Measurements from ENCODE around the gene EPHB1.

The EPHB1 gene

DNA sequence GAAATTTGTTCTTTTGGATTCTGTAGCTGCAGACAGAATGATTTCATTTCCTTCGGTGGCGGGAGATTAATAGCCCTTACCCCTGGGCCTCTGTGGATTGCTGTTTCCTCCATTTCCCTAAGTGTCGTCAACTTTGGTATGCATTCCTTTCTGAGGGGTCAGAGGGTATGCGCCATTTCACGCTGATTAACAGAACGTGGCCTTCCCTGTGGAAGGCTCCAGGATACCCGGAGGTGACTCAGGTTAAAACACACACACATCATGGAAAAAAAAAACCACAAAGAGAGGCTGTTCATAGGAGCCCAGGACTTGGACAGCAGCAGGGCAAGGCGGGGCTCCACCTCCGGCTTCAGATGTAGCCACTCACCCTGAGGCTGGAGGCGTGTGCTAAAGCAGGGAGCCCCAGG, 51.9 kb downstream of the EPHB1 start:
- no peak for DNase-seq (ENCODE audit: extremely low read depth in 1 of 2, low read depth in 1 of 2)

DNA sequence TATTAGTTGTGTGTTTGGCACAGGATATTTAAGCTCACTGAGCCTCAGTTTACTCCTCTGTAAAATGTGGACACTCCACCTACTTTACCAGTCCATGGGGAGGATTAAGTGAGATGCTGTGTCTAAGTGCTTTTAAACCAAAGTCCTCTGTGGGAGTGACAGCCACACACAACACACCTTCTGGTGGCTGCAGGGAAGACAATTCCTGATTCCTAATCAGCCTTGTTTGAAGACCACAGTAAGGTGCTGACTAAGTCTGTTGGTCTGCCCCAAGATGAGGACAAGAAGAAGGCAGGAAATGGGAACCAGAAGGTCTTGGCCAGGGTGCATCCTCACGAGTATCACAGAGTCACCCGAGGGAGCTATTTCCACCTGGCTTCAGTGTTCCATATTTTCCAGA, 52.3 kb downstream of the EPHB1 start:
- no peak for DNase-seq (ENCODE audit: extremely low read depth in 1 of 2, low read depth in 1 of 2)

DNA sequence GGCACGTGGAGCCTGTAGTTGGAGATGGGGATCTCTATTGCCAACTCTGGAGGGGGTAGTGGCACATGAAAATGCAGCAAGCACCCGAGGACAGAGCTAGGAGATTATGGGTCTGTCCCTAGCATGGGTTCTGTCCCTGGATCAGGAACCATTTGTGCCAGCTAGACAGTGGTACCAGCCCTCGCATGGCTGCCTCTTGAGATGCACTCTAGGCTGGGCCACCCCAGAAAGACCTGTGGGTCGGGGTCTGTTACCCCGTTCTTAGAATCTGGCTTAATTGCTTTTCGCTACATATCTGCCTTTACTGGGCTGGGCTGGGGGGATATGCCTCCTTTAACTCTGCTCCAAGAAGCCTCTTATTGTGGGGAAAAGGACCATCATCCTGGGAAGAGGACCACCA, 54.5 kb downstream of the EPHB1 start:
- no peak for DNase-seq (ENCODE audit: extremely low read depth in 1 of 2, low read depth in 1 of 2)

DNA sequence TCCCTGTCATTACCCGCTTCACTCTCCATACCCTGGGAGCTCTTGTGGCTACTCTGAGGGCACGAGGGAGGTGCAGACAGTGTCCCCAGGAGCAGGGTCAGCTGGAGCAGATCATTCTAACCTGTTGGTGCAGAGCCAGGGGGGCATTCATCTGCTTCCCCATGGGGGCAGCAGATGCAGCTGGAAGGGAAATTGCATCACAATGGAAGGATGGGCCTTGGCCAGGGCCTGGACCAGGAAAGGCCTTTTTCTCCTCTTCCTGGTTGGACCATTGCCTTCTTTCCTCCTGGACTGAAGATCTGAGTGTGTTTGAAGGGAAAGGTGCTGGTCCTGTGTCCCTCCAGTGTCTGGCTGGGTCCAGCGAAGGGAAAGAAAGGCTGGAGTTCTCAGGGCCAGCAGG, 55.7 kb downstream of the EPHB1 start:
- no peak for DNase-seq (ENCODE audit: extremely low read depth in 1 of 2, low read depth in 1 of 2)

DNA sequence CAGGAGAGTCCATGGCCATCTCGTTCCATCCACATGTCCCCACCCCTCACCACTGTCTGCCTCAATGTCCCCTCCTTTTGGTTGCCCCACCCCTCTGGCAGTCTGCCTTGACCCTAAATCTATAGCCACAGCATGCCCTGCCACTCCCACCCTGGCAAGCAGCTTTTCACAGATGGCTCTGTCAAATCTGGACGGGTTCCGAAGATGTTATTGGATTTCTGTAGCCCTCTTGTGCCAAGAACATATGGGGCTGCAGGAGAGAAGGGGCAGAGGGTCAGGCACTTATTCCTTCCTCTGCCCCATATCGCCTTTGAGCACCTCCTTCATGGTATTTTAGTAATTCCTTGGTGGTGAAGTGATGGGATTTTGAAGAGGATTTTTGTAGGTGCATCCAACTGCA, 57.1 kb downstream of the EPHB1 start:
- no peak for DNase-seq (ENCODE audit: extremely low read depth in 1 of 2, low read depth in 1 of 2)

DNA sequence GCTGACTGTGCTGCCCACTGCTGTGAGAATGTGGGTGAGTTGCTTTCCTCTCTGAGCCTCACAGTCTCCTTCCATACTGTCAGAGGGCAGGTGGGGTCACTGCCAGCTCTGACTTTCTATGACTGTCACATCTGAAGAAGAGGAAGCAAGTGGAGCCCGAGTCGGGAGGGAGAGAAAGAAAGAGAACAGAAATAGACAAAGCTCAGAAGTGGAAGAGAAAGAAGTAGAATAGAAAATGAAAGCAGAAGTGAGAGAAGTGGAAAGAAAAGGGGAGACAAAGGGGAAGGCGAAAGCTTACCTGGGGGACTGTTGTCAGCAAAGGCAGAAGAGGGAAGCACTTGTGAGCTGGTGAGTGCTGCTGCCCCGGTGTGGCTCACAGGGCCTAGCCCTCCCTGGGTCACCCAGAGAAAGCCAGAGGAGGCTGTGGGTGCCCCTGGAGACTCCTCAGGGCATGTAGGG, 57.9 kb downstream of the EPHB1 start:
- no peak for DNase-seq (ENCODE audit: extremely low read depth in 1 of 2, low read depth in 1 of 2)

DNA sequence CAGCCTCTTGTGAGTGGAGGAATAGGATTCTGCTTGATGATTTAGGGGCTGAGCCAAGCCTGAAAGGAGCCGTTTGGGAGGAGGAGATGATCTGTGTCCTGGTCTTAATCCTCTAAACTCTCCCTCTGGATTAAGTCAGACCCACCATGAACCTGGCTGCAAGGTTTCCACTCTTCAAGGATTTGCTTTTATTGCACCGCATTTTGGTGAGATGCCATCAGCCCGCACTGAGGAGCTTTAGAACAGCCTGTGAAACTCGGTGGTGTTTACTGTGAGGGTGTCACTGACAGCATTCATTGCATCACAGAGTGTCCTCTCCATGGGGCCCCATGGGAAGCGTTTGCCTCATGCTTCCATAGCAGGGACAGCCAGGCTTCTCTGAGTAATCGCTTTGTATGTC, 59.2 kb downstream of the EPHB1 start:
- no peak for DNase-seq (ENCODE audit: extremely low read depth in 1 of 2, low read depth in 1 of 2)

DNA sequence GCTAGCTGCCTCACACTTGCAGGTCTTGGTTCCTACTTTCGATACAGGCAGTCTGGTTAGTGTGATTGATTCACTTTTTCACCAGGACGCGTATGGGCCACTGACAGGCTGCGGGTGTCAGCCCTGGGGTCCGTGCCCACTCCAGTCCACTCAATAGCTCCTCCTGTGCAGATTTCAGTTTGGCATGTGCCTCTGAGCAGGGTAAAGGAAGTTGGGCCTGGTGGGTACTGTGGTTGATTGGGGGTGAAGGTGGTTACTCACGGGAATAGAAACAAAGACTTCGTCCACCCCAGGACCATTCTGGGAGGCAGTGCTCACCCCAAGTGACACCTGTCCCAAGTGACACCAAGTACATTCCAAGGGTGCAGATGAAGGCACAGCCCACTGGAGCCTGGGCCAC, 62.3 kb downstream of the EPHB1 start:
- no peak for DNase-seq (ENCODE audit: extremely low read depth in 1 of 2, low read depth in 1 of 2)

DNA sequence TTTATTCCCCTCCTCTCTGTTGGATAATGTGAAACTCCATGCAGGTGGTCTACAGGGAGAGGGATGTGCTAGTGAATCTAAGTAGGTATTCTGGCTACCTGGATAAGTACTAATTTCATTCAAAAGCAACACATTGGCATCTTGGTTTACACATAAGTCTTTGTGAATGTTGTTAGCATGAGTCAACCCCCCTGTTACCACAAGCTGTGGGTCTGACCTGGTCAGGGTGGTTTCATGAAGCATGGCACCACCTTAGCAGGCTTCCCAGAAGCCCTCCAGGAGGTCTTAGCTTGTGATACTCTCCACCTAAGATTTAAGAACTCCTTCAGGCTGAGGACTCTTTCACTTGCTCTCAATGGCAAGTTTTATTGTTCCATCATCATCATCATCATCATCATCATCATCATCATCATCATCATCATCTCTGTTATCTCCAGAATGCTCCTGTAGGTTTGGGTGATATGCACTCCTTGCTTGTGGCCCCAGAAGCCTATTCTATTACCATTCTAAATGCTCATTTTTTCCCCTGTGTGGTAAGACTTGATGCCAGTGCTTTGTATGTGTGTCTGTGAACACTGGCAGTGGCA, 62.8 kb downstream of the EPHB1 start:
- DNase-seq (ENCODE audit: extremely low read depth in 1 of 2, low read depth in 1 of 2), result no peak

DNA sequence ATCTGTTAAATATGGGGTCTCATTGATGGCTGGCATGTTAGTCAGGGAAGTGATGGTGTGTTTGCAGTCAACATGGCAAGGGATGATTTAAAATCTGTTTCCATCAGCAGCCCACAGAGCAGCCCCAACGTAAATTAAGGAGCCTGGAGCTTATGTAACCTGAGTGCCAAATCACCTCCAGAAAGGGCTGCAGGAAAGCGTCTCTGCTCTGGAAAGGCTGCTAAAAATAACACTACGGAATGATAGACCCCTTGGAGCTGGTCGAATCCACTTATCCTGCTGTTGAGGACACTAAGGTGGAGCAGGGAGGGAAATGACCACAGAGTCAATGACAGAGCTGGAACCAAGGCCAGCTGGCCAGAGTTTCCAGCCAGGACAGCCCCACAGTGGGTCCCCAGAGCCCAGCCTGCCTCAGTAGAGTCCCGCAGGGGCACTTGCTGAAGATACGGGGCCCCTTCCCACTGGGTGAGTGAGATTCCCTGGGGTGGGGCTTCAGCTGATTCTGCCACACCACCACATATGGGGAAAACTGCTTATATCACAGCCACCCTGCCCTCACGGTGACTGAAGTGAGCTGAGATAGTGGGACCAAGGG, 63.5 kb downstream of the EPHB1 start:
- DNase-seq (ENCODE audit: extremely low read depth in 1 of 2, low read depth in 1 of 2), result no peak

DNA sequence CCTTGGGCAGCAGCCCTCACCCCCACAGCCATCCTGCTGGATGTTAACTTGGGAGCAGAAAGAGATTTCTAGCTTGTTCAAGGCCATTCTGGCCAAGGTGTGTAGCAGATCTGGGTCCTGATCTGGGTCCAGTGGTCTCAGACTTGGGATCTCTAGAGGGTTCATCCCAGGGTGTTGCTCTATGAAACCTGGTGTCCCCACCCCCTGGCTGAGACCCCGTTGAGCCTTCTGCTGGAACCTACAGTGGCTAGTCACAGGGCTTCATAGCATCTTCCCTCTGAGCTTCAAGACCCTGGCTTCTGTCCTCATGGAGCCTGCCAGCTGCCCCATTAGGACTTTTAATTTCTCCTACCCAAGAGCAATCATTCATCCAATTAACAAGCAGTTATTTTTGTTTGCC, 64.3 kb downstream of the EPHB1 start:
- DNase-seq (ENCODE audit: extremely low read depth in 1 of 2, low read depth in 1 of 2), result no peak

DNA sequence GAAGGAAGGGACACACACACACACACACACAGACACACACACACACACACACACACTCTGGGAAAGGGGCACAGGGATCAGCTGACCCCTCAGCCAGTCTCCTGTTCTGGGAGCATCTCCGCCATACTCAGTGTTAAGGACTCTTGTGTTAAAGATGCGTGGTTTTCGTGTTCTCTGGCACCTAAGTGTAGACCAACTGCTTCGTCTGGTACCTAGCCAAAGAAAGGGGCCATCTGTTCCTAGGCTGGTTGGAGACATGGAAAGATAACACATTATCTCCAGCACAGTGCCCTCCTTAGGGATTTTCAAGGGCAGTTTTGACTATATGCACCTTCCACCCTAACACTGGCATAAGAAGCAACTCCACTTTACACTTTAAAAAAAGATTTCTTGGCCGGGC, 65.1 kb downstream of the EPHB1 start:
- DNase-seq (ENCODE audit: extremely low read depth in 1 of 2, low read depth in 1 of 2), result no peak

DNA sequence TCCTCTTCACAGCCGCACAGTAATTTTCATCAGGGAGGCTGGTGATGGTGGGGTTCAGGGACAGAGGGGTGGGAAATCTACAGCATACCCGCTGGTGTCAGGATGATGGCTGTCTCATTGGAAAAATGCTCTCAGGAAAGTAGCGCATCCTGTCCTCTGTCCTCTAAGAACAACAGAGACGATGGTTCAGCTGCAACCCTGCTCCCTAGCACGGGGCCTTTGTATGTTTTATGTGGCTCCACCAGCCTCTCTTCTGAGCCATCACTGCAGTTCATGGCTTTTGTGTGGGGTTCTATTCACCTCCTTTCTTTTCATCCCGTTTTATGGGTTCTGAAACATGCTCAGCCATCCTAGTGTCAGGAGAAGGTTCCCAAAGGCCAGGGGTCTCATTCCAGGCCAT, 68.9 kb downstream of the EPHB1 start:
- no peak for DNase-seq (ENCODE audit: extremely low read depth in 1 of 2, low read depth in 1 of 2)

DNA sequence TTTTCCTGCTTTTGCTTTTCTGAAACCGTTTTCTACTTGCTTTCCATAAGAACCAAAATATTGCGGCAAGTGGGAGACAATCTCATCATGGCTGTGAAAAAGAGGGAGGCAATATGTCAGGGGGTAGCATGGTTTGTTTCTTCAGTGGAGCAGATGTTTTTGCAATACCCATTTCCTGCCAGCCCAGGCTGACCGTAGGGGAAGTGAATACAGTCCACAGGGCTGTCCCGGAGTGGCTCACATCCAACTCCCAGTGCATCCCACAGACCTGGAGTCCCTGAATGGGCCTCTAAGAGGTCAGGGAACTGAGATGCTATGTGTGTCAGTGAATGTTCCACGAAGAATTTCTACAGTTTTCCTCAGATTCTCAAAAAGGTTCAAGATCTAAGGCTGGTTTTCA, 69.6 kb downstream of the EPHB1 start:
- no peak for DNase-seq (ENCODE audit: extremely low read depth in 1 of 2, low read depth in 1 of 2)

DNA sequence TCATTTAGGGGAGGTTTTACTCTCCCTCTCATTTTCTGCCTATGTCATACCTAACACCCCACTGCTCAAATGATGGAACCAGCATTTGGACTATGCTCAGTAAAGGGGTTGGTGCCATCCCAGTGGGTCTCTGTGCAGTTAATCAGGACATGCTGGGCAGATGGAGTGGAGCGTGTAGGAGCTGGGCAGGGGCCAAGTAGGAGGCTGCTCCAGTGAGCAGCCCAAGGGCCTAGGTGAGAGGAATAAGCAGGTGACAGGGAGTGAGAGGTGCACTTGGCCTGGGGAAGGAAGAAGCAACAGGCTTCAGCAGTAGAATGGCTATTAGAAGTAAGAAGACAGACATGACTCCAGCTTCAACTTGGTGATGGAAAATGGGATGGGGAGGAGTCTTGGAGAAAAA, 72.2 kb downstream of the EPHB1 start:
- no peak for DNase-seq (ENCODE audit: extremely low read depth in 1 of 2, low read depth in 1 of 2)

DNA sequence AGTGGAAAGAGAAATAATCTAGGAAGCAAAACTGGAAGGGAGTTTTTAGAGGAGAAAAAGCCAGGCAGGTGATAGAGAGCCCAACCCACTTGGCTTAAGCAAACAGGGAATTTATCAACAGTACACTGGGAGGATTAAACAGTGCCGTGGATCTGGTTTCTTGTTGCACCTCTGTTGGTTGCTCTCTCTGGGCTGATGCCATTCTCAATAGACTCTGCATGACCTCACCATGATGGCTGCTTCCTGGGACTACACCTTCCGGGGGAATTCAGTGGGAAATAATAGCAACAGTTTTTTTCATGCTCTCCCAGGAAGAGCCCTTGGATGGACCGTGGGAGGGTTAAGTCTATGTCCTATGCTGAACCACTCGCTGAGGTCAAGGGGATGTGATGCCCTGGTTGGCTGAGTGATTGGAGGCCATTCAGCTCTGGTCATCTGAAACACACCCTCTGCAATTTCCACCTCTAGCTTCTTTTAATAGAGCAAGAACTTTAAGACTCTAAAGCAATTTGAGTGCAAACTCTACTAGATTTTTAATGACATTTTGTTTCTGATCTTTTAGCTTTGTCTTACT, 74.2 kb downstream of the EPHB1 start:
- DNase-seq (ENCODE audit: extremely low read depth in 1 of 2, low read depth in 1 of 2), result no peak

DNA sequence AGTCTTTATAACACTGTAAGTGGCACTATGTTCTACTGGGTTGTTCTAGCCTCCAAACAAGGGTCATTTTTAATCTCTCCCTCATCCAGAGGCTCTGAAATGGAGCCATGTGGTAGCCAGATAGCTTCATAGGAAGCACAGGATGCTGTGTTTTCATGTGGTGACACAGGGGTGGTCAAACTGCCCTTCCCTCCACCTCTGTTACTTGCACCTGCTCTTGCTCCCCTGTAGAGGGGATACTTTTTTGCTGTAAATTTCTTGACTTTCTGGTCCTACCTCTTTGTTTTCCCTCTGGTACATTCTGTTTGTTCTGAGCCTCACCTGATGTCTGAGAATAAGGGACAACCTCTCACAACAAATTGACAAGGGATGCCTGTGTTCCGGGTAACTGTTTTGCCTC, 76.8 kb downstream of the EPHB1 start:
- no peak for DNase-seq (ENCODE audit: extremely low read depth in 1 of 2, low read depth in 1 of 2)

DNA sequence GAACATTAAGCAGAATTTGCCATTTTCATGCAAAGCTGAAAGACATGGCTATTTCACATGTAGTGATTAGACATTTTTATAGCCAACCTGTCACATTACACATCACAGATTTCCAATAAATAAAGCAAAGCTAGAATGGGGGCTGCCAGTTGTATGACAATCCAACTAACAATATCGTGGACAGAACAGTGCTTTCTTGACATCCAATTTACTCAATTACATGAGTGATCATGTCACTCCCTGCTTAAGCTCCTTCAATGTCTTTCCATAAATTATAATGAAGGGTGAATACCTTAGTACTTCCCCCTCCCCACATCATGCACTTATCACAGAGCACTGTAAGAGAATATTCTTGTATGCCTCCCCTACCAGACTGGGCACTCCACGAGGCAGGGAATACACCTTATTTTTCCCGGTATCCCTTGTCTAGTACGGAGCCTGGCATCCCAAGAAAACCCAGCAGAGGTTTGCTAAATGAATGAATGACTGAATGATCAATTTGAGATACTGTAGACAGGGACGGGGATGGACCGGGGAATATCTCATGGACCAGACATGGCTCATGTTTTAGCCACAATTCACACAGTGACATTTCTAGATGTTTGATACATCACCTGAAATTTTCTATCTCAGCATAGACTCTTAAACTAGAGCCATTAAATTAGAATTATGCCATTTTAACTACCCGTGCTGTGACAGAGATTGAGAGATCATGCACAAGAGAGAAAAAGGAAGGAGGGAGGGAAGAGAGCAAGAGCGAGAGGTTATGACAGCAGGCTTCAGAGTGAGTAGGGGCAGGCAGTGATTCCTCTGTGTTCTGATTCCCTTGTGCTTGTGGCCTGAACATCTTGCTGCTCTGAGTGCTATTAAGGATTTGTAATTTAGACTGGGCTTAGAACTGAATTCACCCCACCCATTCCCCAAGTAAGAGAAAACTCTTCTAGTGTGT, 77.7 kb downstream of the EPHB1 start:
- no peak for DNase-seq (ENCODE audit: extremely low read depth in 1 of 2, low read depth in 1 of 2)

DNA sequence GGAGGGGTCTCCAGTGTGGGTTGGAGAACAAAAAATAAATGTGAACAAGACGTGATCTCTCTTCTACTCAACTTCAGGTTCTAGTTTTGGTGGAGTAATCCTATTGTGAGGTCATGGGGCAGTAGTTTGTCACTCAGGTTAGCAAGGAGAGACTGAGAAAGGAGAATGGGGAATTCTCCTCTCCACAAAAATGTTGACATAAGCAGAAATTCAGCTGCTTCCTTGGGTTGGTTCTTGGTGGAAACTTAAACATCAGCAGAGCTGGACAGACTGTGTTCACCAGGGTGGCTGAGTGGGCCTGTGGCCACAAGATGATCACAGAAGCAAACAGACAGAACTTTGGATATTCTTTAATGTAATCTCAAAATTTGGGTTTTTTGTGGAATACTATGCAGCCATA, 78.7 kb downstream of the EPHB1 start:
- DNase-seq (ENCODE audit: extremely low read depth in 1 of 2, low read depth in 1 of 2), result no peak

DNA sequence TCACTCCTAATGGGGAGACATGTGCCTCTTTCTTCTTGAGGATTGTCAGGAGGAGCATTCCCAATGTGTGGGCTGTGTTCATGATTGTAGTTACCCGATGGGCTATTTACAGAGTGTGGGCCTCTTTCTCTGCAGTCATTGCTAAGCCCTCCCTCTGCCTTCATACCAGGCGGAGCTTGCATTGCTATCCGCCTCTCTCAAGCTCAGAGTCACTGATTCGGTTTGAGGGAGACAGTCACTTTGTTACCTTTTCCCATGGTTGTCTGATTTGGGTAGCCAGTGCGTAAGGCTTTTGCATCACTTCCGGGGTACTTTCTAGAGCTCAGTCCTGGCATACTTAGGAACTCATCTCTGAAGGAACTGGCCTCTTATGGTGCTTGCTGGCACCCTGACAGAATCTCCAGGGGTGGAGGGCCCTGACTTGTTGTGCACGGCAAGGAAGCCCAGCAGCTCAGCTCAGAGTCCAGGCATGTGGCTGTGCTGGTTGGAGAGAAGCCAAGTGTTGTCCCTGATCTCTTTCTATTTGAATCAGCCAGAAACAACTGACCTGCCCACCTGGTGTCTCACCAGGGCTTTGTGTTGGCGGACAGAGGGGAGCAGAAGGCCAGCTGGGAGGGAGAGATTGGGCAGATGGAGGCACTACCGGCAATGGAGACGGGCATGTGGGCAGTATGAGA, 79.8 kb downstream of the EPHB1 start:
- no peak for DNase-seq (ENCODE audit: extremely low read depth in 1 of 2, low read depth in 1 of 2)

DNA sequence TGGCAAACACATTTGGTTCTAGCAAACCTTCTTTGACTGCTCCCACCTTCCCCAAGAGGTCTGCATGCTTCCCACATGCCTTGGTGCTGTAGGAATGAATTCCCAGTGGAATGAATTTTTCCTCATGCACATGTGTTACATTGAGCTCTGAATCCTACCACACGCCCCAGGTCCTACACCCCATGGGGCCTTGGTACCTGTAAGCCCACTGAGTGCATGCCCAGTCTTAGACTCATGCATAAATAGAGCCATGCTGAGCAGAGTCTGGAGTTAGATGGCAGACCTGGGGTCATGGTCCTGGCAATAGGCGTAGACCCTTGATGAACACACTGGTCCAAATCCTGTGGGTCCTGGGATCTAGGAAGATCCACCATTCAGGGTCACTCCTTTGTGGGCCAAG, 81.8 kb downstream of the EPHB1 start:
- DNase-seq (ENCODE audit: extremely low read depth in 1 of 2, low read depth in 1 of 2), result no peak

Data from stimulated activated CD8-positive, alpha-beta memory T cell treated with anti-CD3 and anti-CD28 coated beads, Interleukin-7, amount 100 ng/mL, for 48 hours (primary cell).